ENCODE data around the gene KCNN3. TPM values are rescaled to one million over a fixed set of nuclear protein-coding genes. Genes with fewer than 3 reads are reported as not detected.

The KCNN3 gene
- total RNA-seq, 1 experiment from 2014 or later, result 1.3 TPM

GRCh38 chr1:154802982-154803920 is 66.8 kb downstream of the KCNN3 start:
- Mint-ChIP-seq H3K9me3 (no peaks in the 10 kb centered on the region), H3K4me3 (no peak overlapping the region), H3K27ac (no peak overlapping the region), H3K36me3 (no peaks in the 10 kb centered on the region), H3K27me3 (ENCODE audit: low read depth) (no peaks in the 10 kb centered on the region; the same call in none of the 2 replicates), H3K4me1 (peaks cover 17% of the 10 kb centered on the region)
- no peak for ATAC-seq
- DNase-seq (ENCODE audit: low spot score), result no peak
- ChIA-PET POLR2A (no interaction called here), CTCF (interaction anchor here (1.4 to 1.9 kb wide), 3 partner anchors 16 to 257 kb away, joined by 3 to 5 read pairs (median 3); no protein-coding TSS in a partner anchor)
- TF ChIP-seq ATF6 (CRISPR knock-in tag; IDR thresholded peaks at IDR 0.05) (no peak), SMAD3 (CRISPR knock-in tag; IDR thresholded peaks at IDR 0.05; ENCODE audit: borderline replicate concordance) (no peak), NFE2L1 (CRISPR knock-in tag; IDR thresholded peaks at IDR 0.05) (no peak), PRDM15 (CRISPR knock-in tag; IDR thresholded peaks at IDR 0.05) (no peak), ZNF219 (CRISPR knock-in tag; IDR thresholded peaks at IDR 0.05; ENCODE audit: borderline replicate concordance) (no peak), ZNF396 (CRISPR knock-in tag; IDR thresholded peaks at IDR 0.05; ENCODE audit: borderline replicate concordance) (no peak), ZMAT4 (CRISPR knock-in tag; IDR thresholded peaks at IDR 0.05) (no peak), JUN (CRISPR knock-in tag; IDR thresholded peaks at IDR 0.05) (no peak), ERG (CRISPR knock-in tag; IDR thresholded peaks at IDR 0.05) (no peak), USF1 (CRISPR knock-in tag; IDR thresholded peaks at IDR 0.05) (no peak), JAZF1 (CRISPR knock-in tag; IDR thresholded peaks at IDR 0.05) (no peak), ZNF281 (CRISPR knock-in tag; IDR thresholded peaks at IDR 0.05) (no peak), ESRRA (CRISPR knock-in tag; IDR thresholded peaks at IDR 0.05; ENCODE audit: borderline replicate concordance) (no peak)

All from WTC11 (cell line).